ENCODE results near the gene TNFAIP8.

Gene TNFAIP8

DNA sequence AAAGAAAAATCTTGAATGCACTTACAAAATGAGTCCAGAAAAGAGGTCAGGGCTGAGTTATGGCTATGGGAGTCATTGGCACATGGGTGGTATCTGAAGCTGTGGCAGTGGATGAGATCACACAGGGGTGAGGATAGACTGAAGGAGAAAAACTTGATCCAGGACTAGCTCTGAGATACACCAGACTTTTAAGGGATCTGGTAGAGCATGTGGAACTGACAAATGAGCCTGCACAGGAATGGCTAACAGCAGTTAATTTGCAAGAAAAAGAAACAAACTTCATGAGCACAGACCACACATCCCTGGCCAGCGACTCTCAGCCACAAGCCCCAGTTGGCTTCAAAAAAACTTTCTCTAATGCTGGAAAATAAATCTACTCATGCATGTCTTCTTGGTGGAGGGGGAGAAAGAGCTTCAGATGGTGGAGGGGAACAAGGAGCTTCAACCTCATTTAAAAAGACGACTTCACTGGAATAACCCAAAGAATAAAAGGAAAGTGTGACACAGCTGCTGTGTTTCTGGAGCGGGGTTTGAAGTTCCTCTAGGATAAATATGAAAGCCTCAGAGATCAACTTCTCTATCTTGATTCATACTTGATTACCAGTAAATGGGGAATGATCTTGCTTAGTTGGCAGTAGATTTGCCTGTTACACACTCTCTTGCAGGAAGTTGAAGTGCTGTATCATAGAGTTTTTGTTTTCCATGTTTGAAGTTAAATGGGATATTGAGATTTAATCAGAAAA is 33.6 kb downstream of the TNFAIP8 start:
- in situ Hi-C loops (cut with HindIII; ENCODE audit: low sequenced_read_pairs): no loop called here

GRCh38 chr5:119390404-119390803 is 34.6 kb downstream of the TNFAIP8 start:
- in situ Hi-C loops (cut with HindIII; ENCODE audit: low sequenced_read_pairs): no loop called here

DNA sequence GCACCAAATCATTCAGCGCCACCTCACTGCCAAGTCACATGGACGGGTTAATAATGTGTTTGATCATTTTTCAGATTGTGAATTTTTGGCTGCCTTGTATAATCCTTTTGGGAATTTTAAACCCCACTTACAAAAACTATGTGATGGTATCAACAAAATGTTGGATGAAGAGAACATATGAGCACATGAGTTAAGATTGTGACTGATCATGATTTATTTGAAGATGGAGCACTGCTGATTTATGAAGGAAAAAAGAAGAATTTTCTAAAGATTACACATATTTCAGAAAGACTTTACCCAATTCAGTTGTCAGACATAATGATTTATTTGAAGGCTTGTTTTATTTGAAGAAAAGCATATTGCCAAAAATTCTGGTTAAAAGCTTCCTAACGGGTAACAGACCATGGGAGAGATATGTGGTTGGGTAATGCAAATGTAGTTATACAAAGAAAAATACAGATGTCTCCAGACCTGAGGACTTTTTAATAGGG is 37.4 kb downstream of the TNFAIP8 start:
- in situ Hi-C loops (cut with HindIII; ENCODE audit: low sequenced_read_pairs): no loop called here

GRCh38 chr5:119393746-119394145 is 37.9 kb downstream of the TNFAIP8 start:
- in situ Hi-C loops (cut with HindIII; ENCODE audit: low sequenced_read_pairs): no loop called here

DNA sequence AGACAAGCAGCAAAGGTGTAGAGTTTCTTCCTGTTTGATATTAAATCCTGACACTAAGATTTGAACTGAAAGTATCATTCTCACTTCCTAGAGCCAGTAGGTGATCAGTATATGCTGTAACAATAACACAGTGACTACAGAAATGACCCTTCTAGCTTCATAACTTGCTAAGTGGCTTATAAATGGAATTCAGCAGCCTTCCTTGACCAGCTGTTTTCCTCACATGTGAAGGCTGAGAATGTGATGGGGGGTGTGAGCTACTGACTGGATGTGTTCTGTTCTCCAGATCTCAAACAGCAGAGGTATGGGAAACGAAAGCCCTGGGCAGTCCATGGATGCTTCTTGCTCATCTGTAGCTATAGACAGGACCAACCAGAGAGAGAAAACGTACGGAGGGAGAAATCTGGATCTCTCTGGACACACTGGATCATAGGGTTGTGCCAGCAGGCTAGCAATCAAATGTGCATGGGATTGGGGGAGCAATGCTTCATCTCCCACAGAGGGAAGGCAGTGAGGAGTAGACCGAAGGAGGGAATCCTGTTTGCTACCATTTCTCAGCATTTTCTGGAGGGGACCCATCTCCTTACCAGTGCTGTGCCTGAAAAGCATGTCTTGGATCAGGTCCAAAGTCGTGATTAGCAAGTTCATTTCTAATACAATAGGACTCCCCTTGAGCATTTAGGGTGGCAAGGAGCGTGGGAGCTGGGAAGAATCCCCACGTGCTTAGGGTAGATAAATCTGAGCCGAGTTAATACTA is 39.4 kb downstream of the TNFAIP8 start:
- in situ Hi-C loops (cut with HindIII; ENCODE audit: low sequenced_read_pairs): no loop called here

DNA sequence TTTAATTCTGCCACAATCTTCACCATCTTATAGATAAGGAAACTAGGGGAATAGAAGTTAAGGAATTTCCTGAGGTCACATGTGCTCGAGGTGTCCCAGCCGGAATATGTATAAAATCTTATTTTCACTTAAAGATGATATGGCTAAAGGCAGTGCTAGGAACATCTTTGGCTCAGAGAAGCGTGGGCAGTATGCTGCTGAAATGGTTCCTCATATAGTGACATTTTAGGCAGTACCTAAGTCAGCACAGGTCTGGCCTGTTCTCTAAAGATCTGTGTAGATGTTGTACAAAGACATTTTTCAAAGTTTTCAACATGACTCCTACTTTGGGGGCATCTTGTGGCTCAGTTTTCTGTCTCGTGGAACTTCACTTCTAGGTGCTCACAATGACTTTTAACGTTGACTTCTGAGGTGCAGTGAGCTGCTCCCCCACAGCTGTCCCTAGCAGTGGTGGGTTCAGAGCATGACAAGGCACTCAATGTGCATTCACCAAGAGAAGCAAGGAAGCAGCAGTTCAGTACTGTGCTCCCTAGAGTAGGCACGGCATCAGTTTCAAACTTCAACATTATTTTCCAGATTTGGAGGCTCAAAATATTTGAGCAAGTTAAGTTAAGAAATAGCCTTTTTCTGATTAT is 40.3 kb downstream of the TNFAIP8 start:
- in situ Hi-C loops (cut with HindIII; ENCODE audit: low sequenced_read_pairs): no loop called here

GRCh38 chr5:119397518-119398380 is 41.9 kb downstream of the TNFAIP8 start:
- in situ Hi-C loops (cut with HindIII; ENCODE audit: low sequenced_read_pairs): no loop called here

- in situ Hi-C loops (cut with HindIII; ENCODE audit: low sequenced_read_pairs): no loop called here
These were observed 43.1 kb downstream of the TNFAIP8 start for GRCh38 chr5:119398727-119399466.

DNA sequence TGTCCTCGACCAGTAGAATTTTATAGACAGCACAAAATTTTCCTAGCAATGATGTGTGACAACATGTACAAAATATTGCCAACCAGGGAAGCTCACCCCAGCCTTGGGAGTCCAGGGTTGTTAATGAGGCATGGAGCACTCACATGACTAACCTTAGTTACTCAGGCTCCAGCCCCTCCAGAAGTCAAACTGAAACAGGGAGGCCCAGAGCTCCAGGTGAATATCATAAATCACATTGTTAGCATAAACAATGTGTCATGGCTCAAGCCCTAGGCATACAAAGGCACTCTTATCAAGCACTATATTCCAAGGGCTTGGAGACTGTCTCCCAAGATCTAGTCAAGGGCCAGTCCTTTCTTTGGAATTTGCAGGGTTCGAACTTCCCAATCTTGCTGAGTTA is 44.4 kb downstream of the TNFAIP8 start:
- in situ Hi-C loops (cut with HindIII; ENCODE audit: low sequenced_read_pairs): no loop called here

GRCh38 chr5:119402081-119402480 is 46.3 kb downstream of the TNFAIP8 start:
- in situ Hi-C loops (cut with HindIII; ENCODE audit: low sequenced_read_pairs): no loop called here

DNA sequence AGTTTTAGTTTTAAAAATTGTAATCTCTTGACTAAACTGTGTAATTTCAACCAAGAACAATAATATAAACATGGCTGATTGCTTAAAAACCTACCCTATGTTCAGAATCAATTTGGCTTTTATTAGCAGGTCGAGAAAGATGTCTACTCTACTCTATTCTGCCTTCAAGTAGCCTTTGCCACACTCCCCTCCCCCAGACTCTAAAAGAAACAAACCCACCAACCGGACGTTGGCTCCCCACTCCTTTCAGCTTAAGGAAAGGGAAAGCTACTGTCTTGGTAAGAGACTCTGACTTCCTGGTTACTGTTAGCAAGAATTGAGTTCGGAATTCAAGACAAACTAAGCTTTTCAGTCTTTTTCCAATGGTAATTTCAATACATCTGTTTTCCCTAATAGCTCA is 46.7 kb downstream of the TNFAIP8 start:
- in situ Hi-C loops (cut with HindIII; ENCODE audit: low sequenced_read_pairs): no loop called here

DNA sequence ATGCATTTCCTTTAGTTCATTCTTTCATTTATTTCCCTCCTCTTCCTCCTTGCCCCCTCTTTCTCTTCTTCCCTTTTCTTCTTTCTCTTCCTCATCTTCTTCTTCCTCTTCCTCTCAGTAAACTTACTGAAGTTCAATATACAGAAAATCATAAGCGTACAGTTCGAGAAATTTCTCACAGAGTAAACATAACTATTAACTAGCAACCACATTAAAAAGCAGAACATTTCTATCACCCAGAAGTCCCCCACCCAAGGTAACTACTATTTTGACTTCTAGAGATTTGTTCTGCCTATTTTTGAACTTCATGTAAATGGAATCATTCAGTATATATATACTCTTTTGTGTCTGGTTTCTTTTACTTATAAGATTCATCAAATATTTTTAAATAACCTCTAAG is 48.2 kb downstream of the TNFAIP8 start:
- in situ Hi-C loops (cut with HindIII; ENCODE audit: low sequenced_read_pairs): no loop called here

- in situ Hi-C loops (cut with HindIII; ENCODE audit: low sequenced_read_pairs): no loop called here
These were observed 49.6 kb downstream of the TNFAIP8 start for GRCh38 chr5:119405419-119405818.

- in situ Hi-C loops (cut with HindIII; ENCODE audit: low sequenced_read_pairs): no loop called here
These were observed 50.8 kb downstream of the TNFAIP8 start for GRCh38 chr5:119406551-119407110.

- in situ Hi-C loops (cut with HindIII; ENCODE audit: low sequenced_read_pairs): no loop called here
These were observed 53.5 kb downstream of the TNFAIP8 start for GRCh38 chr5:119409235-119409815.

- in situ Hi-C loops (cut with HindIII; ENCODE audit: low sequenced_read_pairs): loop anchor here (5.0 kb wide), 1 partner anchor 73 kb away; no protein-coding TSS in a partner anchor
These were observed 54.8 kb downstream of the TNFAIP8 start for GRCh38 chr5:119410448-119411159.

DNA sequence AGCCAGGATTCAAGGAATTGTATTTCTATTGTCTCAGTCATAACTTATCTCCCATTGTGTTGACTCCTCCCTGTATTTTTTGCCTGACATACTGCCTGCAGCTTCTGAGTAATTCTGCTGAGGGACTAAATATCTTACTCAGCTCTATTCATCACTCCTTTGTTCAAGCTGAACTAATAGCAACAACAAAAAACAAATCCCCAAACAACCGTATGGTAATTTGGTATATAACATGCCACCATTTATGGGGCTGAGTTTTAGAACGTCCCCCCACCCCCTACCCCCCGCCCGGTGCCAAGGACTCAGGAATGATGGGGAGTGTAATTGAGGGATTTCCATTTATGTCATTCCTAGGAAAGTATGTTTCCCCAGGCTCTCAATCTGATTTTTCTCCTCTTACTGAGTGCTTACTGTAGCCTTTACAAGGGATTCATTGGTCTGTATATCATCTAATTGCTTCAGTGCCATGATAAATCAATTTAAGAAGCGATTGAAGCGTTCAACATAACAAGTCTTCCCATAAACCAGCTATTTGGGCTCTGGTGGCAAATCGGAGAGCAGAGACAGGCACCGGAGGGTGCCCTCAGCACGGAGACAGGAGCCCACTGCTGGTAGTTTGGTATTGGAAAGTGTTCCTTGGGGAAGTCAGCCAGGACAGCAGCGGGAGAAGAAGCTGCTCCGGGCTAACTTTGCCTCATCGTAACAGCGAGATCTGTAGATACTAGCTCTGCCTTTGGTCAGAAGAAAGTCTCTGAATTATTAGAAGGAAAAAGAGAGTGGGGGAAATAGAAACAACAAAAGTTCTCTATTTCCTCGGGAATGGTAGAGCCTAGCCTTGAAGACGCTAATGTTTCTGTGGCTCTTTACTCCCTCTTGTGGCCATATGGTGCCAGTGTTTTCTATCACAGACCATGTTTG is 55.8 kb downstream of the TNFAIP8 start:
- in situ Hi-C loops (cut with HindIII; ENCODE audit: low sequenced_read_pairs): loop anchor here (5.0 kb wide), 1 partner anchor 74 kb away; no protein-coding TSS in a partner anchor

Measured in endothelial cell of hepatic sinusoid (primary cell).